Measurements from ENCODE around the gene SIX3.
A peak's percentile ranks its signal among the peaks of the same experiment; 100 is the strongest.

The SIX3 gene

GRCh38 chr2:44957656-44958327 is 16.3 kb downstream of the SIX3 start:
- no peak for DNase-seq (ENCODE audit: low read depth)

GRCh38 chr2:44959855-44960254 is 18.4 kb downstream of the SIX3 start:
- DNase-seq (ENCODE audit: low read depth) = no peak

- no peak for DNase-seq (ENCODE audit: low read depth)
These were observed 19.4 kb downstream of the SIX3 start for GRCh38 chr2:44960871-44961270.

GRCh38 chr2:44962176-44962695 is 20.7 kb downstream of the SIX3 start:
- DNase-seq (ENCODE audit: low read depth) = no peak

GRCh38 chr2:44964752-44965236 is 23.3 kb downstream of the SIX3 start:
- DNase-seq (ENCODE audit: low read depth) = no peak

GRCh38 chr2:44965684-44966083 is 24.2 kb downstream of the SIX3 start:
- no peak for DNase-seq (ENCODE audit: low read depth)

GRCh38 chr2:44967056-44967455 is 25.6 kb downstream of the SIX3 start:
- no peak for DNase-seq (ENCODE audit: low read depth)

- no peak for DNase-seq (ENCODE audit: low read depth)
These were observed 26.4 kb downstream of the SIX3 start for GRCh38 chr2:44967727-44968432.

GRCh38 chr2:44969936-44970335 is 28.4 kb downstream of the SIX3 start:
- DNase-seq (ENCODE audit: low read depth) = no peak

- DNase-seq (ENCODE audit: low read depth) = no peak
These were observed 29.4 kb downstream of the SIX3 start for GRCh38 chr2:44970846-44971450.

GRCh38 chr2:44972771-44973535 is 31.5 kb downstream of the SIX3 start:
- DNase-seq (ENCODE audit: low read depth) = no peak

GRCh38 chr2:44974064-44974715 is 32.7 kb downstream of the SIX3 start:
- peak; percentile 55 for DNase-seq (ENCODE audit: low read depth)

GRCh38 chr2:44975571-44976450 is 34.3 kb downstream of the SIX3 start:
- no peak for DNase-seq (ENCODE audit: low read depth)

- DNase-seq (ENCODE audit: low read depth) = no peak
These were observed 38.1 kb downstream of the SIX3 start for GRCh38 chr2:44979581-44979980.

- DNase-seq (ENCODE audit: low read depth) = no peak
These were observed 39.5 kb downstream of the SIX3 start for GRCh38 chr2:44980751-44981713.

GRCh38 chr2:44981714-44982108 is 40.2 kb downstream of the SIX3 start:
- peak; percentile 55 for DNase-seq (ENCODE audit: low read depth)

- DNase-seq (ENCODE audit: low read depth) = no peak
These were observed 42.5 kb downstream of the SIX3 start for GRCh38 chr2:44983836-44984604.

GRCh38 chr2:44989176-44989575 is 47.7 kb downstream of the SIX3 start:
- no peak for DNase-seq (ENCODE audit: low read depth)

- no peak for DNase-seq (ENCODE audit: low read depth)
These were observed 52.9 kb downstream of the SIX3 start for GRCh38 chr2:44994377-44994776.
